Measurements from ENCODE around the gene FAT2.
"Not testable (repeated sequence)": the region's sequence is repeated elsewhere in the genome, so short reads cannot be mapped to it uniquely, and the experiment has no call there.

Gene FAT2

DNA sequence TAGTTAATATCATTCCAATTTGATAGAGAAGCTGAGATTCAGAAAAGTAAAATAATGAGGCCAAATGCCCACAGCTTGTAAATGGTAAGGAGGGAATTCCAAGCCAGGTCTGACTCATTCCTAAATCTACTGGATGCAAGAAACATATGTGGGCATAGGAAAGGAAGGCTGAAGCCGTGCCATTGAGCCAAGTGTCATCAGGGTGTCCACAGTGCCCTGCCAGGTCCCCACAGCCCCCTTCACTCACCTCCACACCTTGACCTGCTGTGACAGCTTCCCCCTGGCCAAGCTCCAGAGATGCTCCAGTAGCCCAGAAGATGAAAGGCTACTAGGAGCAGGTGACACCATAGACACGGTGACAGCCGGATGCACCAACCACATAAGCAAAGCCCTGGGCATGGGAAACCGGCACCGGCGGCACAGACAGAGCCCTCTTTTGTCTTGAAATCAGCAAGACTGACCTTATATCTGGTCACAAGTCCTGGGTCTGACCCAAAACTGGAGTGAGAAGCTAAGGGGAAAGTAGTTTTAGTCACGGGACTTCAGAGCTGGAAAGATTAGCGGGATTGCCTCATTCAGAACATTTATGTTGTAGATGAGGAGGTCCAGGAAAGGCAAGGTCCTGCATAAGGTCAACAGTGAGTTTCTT, 20.1 kb upstream of the FAT2 start:
- DNase-seq (ENCODE audit: low read depth) = no peak

DNA sequence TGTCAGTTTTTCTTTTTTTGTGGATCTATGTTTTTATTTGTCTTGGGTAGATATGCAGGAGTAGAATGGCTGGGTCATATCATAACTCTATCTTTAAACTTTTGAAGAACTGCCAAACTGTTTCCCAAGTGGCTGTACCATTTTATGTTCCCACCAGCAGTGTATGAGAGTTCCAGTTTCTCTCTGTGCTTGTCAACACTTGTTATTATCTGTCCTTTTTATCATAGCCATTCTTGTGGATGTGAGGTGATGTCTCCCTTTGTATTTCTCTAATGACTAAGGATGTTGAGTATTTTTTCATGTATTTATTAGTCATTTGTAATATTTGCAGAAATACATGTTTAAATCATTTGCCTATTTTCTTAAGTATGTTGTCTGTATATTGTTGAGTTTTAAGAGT, 17.4 kb upstream of the FAT2 start:
- DNase-seq (ENCODE audit: low read depth) = no peak

DNA sequence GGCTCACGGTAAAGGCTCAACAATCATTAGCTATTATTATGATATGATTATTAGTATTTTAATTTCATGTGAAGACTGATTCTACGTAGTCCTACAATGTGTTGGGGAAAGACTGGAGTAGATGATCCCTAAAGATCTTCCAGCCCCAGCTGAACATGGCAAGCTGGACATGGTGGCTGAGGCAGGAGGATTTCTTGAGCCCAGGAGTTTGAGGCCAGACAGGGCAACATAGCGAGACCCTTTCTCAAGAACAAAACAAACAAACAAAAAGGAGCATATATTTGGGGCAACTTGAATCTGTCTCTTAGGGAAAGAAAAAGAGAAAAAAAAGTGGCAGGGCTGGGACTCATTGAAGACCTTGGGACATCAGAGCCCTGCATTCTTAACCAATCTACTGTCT, 16.2 kb upstream of the FAT2 start:
- DNase-seq (ENCODE audit: low read depth) = no peak

DNA sequence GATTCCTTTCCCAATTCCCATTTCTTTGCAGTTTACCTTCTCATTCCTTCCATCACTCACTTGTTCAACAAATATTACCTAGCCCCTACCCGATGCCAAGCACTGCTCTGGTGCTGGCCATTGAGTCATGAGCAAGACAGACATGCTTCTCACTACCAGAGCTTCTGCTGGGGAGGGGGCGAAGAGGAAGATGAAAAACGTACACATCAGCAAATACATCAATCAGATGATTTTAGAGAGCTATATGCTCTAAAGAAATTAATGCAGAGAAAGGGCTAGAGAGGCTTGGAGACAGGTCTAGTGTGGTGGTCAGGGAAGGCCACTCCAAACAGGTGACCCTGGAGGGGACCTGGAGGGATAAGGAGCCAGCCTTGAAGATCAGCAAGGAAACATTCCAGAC, 14.4 kb upstream of the FAT2 start:
- no peak for DNase-seq (ENCODE audit: low read depth)

DNA sequence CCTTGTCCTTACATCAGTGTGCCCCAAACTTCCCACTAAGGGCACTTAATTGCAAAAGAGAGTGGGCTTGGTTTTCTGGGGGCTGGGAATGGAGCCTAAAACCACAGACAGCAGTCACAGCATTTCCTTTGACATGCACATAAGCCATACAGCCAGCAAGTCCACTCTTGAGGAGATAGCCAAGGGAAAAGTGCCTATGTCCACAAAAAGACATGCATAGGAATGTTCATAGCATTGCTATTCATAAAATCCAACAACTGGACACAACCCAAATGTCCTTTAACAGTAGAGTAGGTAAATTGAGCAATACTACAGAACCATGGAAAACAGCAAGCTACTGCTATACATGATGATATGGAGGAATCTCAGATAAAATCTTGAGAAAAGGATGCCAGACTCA, 11.7 kb upstream of the FAT2 start:
- no peak for DNase-seq (ENCODE audit: low read depth)

DNA sequence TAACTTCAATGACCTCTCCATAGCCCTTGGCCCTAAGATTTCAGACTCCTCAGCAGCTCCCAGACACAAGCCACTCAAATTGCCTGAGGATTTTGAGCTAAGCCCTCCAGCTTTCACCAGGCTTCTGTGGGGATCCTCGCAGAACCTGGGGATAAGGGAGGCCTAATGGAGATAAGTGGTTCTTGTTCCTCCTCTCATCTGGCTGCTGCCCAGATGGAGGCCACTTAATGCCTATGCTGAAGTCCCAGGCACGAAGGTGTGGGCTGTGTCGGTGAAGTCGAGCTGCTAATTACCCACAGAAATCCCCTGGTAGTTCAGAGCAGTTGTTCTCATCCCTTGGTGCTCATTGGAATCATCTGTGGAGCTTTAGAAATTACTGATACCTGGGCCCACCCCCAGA, 10.3 kb upstream of the FAT2 start:
- no peak for DNase-seq (ENCODE audit: low read depth)

DNA sequence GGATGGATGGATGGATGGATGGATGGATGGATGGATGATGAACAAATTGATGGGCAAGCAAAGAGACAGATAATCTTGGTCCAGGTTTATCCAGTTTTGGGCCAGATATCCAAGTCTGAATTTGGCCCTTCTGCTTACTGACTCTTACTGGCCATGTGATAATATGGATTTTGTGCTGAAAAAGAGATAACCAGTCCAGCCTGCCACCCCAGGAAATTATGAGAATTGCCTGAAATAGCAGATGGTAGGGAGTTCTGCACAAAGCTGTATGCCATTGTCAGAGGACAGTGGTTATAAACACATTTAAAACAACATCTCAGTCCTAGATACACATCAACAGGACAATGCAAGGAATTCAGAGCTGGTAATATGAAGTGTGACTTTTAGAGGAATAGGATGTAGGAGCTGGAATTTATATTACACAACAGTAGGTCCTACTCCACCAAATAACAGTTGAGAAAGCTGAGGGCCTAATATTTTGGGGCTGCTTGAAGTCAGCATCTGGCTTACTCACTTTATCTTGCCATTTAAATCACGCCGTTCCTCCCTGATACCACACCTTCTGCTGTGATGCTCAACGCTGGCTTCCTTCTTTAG, 9.0 kb upstream of the FAT2 start:
- no peak for DNase-seq (ENCODE audit: low read depth)

DNA sequence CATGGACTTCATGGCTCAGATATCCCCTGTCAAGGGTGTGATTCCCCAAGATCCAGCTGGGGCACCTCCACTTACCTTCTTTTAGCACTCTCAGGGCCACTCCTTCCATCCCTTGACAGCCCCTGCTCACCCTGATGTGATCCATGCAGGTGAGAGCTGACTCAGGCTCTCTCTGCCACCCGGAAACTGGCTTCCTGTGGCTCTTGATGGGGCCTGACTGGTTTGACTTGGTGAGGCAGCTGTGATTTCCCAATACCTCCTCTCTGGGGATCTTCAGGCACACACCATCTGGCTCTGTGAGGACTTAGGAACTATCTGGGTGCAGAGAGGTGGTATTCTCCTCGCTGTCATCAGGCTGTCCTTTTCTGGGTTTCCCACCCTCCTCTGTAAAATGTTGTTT, 7.9 kb upstream of the FAT2 start:
- DNase-seq (ENCODE audit: low read depth) = no peak

DNA sequence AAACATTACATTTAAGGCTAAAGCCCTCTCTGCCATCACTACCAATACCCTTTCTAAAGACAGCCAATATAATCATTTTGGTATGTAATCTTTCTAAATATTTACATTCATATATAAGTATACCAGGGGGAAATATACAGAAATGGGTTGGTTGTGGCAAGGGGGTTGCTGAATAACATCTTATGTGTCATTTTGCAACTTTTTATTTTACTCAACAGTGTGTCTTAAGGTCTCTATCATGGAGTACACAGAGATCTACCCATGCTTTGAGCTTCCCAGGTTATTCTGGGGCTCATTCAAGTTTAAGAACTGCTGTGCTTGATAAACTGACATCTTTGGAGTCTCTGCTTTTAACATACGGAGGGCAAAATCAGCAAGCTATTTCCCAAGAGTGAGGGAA, 7.4 kb upstream of the FAT2 start:
- DNase-seq (ENCODE audit: low read depth) = no peak

DNA sequence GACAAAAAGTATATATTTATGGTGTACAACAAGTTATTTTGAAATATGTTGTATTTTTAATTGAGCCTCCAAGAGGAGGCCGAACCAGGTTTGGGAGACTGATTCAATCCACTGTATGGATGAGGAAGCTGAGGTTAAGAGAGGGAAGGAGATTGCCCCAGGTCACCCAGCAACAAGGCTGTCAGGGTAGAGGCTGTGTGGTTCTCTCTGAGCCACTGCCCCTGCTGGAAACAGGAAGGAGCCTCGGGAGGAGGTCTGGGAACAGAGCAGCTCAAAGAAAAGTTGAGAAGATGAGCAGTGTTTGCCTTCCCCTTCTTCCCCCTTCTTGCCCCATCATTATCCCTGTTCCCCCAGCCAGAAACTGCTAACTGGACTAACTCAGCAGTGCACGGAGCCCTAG, 6.6 kb upstream of the FAT2 start:
- DNase-seq (ENCODE audit: low read depth) = no peak

DNA sequence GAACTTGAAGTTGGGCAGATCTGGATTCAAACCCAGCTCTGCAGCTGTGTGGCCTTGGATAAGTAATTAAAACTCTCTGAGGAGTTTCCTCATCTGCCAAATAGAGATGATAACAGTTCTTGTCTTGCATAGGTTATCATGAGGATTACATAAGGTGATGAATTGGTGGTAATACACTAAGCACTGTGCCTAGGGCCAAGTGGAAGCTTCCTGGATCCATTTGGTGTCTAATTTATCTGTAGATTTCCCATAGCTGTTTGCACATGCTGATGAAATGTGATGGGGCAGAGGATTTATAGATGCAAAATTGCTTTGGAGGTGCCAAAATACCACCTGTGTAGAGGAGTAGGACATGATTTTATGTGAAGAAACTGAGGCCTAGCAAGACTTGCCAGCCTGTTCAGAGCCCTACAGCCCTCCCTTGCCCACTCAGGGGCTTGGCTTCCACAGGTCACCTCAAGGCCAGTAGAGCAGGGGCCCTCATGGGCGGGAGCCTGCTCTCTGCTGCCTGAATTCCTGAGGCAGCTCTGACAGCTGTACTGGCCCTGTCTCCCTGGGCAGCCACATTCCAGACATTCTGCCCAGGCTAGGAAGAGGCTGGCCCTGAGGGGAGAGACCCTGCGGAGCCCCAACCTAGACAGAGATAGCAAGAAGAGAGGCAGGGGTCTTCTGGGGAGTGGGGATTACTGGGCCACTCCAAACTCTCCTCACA, 5.9 kb upstream of the FAT2 start:
- DNase-seq (ENCODE audit: low read depth) = no peak

DNA sequence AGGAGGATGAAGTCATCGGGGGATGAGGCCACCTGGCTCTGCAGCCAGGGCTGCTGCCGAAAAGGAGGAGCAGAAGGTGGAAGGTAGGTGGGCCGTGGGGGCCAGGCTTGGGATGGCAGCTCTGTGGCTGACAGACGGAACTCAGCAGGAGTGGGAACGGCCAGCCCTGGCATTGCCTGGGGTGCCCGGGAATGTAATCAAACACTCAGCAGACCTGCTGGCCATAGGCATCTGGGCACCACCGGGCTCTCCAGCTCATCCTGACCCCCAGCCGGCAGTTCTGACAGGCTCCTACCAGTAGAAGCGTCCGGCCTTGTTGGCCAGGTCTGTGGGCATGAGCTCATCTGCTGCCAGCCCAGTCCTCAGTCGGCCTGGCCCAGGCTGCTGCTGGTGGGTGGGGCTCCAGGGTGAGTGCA, 4.3 kb upstream of the FAT2 start:
- DNase-seq (ENCODE audit: low read depth) = no peak

DNA sequence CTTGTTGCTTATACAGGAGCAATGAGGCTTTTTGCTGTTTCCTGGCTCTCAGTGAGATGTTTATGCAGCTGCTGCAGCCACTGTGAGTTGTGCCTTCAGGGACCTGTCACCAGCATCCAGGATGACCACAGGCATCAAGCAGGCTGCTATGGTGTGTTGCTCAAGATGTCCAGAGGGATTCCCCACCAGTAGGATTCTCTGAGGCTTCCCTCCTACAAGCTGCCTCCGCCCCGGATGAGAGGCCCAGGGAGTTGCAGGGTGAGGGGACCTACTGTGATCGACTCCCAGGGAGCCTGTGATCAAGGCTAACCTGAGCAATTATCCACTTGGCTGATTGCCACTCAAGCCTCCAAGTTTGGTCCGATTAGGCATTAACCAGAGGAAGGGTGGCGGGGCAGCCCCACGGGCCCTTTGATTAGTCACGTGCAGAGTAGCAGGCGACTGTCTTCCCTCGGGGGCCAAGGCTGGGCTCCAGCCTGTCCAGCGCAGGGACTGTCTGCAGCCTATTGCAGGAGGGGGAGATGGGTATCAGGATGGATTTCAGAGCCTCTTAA, 1.8 kb upstream of the FAT2 start:
- no peak for DNase-seq (ENCODE audit: low read depth)

DNA sequence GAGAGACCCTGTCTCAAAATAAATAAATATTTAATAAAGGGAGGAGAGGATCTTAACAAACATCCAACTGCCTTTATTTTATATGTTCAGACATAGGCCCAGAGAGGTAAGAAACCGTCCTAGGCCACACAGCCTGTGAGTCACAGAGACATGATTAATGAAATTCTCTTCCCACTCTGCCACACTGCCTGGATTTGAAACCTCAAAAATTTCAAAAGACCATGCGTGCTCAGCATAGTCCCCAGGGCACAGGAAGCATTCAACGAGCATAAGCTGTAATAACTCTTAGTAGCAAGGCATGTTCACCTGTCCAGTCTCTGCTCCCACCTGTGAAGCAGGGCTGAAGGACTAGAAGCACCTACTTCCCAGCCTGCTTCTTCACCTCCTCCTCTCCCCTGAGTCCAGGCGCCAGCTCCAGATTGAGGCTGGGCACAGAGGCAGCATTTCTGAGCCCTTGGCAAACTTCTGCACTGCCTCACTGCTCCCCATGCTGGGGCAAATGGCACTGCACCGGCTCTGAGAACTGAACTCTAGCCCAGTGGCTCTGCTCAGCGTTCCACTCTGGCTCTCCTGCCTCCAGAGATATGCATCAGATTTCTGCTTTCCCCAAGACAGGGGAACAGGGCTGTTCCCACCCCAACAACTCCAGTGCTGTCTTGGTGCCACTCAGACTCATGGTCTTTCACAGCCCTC, 1.1 kb downstream of the FAT2 start:
- no peak for DNase-seq (ENCODE audit: low read depth)

DNA sequence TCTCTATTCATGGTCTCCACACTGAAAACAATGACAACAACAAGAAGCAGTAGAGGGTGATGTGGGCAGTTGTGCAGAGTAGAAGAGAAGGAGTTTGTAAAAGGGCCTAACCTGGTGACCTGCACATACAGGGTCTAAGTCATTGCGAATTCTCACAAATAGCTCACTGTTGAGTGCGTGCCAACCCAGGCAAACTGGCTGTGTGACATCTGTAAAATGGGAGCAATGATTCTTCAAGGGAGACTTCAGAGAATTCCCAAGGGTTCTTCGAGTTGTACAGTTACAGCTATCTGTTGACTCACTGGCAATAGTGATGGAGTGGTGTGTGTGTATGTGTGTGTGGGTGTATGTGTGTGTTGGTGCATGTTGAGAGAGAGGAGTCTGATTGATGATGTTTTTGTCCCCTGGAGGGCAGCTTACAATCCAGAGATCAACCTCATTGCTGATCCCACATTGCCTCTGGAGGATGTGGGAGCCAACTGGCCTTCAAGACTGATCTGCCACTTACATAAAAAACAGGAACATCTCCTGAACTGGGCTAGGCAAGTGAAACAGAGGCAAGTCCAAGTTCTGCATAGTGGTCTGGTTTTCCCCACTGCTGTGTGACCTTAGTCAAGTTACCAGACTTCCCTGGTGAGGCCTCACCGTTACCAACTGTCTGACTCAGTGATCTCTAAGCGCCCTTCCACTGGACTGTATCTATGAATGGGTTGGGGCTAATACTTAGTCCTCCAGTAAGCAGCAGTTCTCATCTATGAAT, 3.2 kb downstream of the FAT2 start:
- no peak for DNase-seq (ENCODE audit: low read depth)

DNA sequence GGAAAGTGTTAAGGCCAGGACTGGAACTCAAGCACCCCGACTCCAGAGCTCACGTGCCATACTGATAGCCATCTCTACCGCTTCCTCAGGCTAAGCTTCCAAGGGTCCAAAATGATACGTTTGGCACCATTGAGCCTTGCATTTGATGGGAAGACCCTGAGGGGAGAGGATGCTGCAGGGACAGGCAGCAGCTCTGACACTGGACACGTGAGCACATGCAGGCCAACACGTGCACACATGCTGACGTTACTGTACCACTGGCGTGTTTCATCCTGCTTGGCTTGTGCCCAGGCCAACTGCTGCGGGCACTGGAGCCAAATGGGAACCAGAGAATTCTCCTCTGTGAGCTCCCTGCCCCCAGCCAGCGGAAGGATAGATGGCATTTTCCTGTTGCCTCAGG, 5.2 kb downstream of the FAT2 start:
- no peak for DNase-seq (ENCODE audit: low read depth)

DNA sequence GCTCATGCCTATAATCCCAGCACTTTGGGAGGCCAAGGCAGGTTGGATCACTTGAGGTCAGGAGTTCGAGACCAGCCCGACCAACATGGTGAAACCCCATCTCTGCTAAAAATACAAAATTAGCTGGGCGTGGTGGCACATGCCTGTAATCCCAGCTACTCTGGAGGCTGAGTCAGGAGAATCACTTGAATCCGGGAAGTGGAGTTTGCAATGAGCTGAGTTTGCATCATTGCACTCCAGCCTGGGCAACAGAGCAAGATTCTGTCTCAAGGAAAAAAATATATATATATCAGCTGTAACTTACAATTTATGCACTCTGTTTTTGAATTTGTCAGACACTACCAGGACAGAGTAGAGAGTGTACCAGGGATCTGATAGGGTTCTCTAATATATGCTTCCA, 5.8 kb downstream of the FAT2 start:
- DNase-seq (ENCODE audit: low read depth) = not testable (repeated sequence)

DNA sequence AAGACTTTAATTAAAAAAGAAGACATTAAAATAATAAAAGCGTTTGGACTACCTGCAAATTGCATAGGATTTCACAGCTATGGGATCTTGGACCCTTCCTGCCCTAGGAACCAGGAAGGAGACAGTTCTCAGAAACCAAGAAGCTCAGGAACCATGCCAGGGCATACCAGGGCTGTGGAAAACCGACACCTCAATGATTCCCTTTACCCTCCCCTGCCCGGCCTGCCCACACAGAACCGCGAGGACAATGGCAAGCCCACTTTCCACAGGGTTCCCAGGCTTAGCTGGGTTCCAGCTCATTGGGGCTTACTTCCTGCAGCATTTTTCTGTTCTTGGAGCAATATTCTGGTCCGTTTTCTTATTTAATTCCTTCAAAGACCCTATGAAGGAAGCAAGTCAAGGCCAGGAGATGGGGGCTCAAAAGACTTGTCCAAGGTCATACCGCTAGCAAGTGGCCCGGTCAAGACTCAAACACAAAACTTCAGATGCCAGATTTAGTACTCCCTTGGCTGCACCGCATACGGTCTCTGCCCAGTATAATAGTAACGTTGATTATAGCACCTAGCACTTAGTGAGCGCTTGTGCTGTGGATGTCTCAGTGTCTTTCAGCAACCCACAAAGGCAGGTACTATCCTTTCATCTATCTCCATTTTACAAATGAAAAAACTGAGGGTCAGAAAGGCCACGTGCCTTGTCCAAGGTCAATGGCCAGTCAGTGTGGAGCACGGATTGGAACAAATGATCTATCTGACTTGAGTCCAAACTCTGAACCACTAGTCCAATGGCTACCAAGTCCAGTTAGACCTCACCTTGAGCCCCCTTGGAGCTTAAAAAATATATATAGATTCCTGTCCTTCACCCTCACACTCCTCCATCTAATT, 6.8 kb downstream of the FAT2 start:
- DNase-seq (ENCODE audit: low read depth) = no peak

DNA sequence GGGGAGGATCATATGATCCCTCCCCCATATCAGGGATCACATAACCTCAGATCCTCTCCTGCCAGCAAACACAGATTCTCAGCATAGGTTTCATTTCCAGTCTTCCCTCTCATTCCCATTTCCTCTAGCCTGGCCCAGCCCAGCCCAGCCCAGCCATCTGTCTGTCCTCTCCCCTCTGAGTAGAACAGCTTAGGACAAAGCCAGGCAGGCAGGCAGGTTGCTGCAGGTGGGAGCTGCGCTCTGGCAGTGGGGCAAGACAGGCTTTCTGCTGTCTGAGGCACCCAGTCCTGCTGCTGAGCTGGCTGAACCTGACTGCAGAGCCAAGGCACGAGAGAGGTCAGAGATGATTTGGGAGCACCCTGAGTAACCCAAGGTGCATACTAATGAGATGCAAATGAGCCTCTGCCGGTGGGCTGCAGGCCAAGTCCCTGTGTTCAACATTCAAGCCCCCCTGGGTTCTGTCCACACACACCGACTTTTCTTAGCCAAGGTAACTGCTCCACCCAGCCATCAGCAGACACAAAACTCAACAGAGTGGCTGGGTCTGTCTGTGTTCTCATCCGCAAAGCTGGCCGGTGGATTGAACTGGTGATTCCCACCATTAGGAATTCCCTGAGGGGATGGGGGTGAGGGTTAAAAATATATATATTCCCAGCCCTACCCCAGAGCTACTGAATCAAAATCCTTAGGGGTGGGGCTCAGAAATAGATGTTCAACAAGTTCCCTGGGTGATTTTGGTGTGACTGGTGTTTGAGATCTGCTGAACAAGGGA, 9.1 kb downstream of the FAT2 start:
- DNase-seq (ENCODE audit: low read depth) = no peak

DNA sequence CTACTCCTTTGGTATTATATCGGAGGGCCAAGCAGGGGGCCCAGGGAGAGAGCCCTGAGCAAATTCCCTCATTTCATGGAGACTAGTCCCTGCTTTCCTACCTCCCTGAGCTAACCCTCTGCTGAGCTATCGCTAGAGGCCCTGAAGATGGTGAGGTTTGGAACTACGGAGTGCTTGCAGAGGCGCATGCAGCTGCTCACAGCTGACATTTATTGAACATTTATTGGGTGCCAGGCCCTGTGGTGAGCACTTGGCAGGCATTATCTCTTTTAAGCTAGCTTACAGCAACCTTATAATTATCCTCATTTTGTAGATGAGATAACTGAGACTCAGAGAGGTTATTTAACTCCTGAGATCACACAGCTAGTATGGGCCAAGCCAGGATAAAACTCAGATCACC, 9.8 kb downstream of the FAT2 start:
- no peak for DNase-seq (ENCODE audit: low read depth)
